ENCODE data around the gene KLHL34.

The KLHL34 gene

DNA sequence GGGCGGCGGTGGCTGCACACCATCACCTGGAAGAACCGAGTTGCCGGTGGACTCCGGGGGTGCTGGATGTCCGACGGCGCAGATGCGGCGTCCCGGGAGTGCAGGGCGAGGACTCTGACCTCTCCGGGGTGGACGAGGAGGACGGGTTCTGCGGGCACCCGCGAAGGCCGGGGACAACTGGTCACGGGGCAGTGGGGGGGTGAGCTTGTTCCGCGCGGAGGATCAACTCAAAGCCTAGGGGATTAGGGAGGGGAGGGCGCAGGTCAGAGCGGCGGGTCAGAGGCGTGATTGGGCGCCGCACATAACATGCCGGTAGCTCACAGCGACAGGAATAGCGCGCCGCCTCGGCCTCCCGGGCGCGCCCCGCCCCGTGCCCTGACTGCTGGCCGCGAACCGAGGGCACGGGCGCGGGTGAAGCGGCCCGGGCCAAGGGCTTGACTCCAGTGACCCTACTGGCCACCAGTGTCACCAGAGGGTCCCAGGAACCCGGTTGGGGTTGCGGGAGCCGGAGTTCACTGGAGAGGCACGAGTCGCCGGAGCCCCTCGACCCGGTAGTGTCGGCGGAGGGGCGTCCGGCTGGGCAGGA lies at the start of gene KLHL34:
TSS of gene KLHL34 (minus strand) at position 179 of the 586 bp plus-strand sequence. CDS start 542 bp downstream, outside the sequence.
- no peak for DNase-seq (ENCODE audit: low spot score)

GRCh38 chrX:21705225-21705624 lies 47.1 kb upstream of the KLHL34 start:
- no peak for DNase-seq (ENCODE audit: low spot score)

DNA sequence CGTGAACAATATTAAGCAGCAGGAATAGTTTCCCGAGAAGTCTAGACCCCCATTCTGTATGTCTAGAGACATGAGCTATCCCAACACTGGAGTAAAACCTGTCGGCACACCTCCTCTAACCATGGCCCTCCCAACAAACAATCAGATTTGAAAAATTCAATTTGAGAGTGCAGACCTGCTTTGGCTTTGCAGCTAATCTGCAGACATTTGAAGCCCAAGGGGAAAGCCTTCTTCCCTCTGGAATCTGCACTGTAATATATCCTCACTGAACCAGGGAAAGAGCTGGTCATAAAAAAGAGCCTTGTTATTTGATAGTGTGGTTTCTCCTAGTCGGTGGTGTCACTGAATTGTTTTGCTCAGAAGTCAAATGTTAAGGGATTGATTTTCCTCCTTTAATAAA lies 44.6 kb upstream of the KLHL34 start:
- DNase-seq (ENCODE audit: low spot score): no peak

DNA sequence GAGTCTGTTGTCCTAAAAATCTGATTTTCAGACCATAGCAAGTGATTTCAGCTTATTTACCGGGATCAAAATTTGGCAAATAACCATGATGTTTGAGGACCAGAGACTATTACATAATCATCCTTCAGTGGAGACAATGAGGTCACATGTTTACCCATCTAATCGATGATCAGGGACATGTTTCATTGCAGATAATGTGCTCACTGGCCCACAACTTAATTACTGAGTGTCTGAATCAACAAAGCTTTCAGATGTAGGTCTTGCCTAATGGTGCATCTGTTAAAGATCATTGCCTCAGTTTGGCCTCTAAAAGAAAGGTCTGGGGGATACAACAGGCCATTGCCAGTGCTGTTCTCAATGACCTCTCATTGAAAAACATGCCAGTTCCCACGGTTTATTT lies 42.8 kb upstream of the KLHL34 start:
- DNase-seq (ENCODE audit: low spot score): no peak

DNA sequence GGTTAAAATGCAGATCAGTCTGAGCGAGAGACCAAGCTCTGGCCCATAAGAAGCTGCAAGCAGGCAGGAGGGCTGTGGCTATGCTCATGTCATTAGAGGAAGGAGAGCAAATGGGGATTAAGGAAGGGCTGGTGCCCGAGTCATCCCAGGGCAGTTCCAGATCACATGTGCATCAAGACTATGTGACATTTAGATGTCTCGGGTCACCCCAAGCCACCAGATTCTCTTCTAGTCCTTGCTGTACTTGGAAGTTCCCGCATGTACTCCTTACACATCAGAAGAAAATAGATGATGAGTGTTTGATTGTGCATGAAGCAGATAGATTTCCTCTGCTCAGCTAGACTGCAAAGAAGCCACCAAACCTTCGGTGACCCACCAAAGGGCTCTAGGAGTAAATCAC lies 42.1 kb upstream of the KLHL34 start:
- DNase-seq (ENCODE audit: low spot score): no peak

- no peak for DNase-seq (ENCODE audit: low spot score)
These were observed 41.0 kb upstream of the KLHL34 start for GRCh38 chrX:21699136-21699535.

GRCh38 chrX:21698272-21698671 lies 40.1 kb upstream of the KLHL34 start:
- no peak for DNase-seq (ENCODE audit: low spot score)

DNA sequence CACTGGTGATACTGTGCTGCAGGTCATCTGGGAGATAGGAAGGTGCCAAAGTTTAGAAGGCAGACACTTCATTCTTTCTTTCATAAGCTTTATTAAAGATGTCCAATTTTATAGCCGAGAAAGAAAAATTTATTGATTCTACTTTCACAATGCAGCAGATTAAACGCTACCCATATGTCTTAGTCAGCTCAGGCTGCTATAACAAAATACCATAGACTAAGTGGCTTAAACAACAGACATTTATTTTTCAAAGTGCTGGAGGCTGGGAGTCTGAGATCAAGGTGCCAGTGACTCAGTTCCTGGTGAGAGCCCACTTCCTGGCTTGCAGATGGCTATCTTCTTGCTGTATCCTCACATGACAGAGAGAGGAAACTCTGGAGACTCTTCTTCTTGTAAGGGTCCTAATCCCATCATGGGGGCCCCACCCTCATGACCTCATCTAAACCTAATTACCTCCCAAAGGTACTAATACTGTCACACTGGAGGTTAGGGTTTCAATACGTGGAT lies 33.4 kb upstream of the KLHL34 start:
- DNase-seq (ENCODE audit: low spot score): no peak

DNA sequence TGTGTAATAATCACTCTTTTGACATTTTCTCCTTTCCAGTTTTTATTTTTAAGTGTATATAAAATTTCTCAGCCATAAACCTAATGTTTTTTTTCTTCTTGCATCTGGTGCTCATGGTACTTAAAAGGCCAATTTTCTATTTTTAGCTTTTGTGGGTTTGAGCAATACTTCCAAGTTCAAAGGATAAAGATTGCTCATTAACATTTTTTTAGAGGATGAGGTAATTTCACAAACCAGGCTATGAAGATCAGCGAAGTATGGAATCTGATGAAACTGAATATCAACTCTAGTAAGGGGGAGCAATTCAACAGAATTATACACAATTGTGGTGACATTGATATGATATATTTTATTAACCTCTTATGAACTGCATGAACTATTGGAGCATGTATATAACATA lies 25.8 kb upstream of the KLHL34 start:
- DNase-seq (ENCODE audit: low spot score): no peak

DNA sequence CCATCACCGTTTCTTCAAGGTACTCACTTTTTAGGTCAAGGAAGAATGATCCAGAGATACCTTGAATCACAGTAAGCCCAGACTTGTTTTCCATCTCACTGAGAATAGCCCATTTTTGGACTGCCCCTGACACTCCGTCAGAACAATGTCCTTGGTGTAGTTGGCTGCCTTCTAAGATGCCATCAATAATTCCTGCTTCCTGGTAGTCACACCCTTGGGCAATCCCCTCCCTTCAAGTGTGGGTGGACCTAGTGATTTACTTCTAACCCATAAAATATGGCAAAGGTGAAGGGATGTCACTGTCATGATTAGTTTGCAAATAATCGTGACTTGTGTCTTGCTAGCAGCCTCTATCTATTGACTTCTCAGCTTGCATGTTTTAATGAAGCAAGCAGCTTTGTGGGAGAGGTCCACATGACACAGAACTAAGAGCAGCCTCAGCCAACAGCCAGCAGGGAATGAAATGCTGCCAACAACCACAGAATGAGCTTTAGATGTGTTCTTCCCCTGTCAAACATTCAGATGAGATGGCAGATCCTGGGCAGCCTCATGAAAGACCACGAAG lies 20.0 kb upstream of the KLHL34 start:
- no peak for DNase-seq (ENCODE audit: low spot score)

DNA sequence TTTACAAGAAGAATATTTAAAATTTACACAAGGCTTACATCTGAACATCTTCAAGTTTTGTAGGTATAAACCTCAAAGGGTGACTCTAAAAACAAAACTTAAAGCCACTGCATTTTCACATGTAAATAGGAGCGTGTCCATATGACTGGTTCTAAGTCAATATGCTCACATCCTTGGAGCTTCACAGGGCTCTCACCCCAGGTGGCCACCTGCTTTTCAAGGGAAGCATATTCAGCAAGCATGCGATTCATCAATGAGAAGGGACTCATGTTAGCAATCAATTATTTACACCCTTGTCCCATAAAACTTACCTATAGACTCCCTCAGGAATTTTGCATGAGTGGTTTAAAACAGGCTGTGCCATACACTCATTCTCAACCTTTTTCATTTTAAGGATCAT lies 17.8 kb upstream of the KLHL34 start:
- no peak for DNase-seq (ENCODE audit: low spot score)

DNA sequence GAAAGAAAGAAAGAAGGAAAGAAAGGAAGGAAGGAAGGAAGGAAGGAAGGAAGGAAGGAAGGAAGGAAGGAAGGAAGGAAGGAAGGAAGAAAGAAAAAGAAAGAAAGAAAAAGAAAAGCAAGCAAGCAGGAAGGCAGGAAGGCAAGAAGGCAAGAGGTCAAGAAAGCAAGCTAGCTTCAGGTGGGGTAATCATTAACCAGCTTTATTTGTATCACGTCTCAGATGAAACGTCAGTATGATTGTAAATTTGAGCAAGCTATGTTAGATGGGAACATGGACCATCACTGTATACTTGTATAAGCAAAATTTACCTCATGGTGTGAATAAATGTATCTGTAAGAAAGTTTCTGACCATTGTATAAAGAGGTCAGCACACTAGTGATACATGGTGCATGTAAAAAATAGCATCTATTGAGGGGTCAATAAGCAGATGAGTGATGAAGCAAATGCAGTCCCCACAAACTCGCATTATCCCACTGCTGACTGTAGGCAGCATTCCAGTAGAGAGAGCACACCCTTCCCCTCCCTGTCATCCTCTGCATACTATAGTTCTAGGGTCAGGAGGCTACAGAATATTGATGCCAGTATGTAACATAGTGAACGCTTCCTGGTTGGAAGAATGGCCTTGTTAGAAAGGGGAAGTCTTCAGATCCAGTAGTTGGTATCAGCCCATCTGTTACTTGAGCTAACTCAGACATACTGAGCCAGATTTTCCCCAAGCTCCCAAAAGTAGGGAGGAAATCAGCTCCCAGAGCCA lies 16.5 kb upstream of the KLHL34 start:
- DNase-seq (ENCODE audit: low spot score): no peak

- no peak for DNase-seq (ENCODE audit: low spot score)
These were observed 8.5 kb upstream of the KLHL34 start for GRCh38 chrX:21666679-21667078.

DNA sequence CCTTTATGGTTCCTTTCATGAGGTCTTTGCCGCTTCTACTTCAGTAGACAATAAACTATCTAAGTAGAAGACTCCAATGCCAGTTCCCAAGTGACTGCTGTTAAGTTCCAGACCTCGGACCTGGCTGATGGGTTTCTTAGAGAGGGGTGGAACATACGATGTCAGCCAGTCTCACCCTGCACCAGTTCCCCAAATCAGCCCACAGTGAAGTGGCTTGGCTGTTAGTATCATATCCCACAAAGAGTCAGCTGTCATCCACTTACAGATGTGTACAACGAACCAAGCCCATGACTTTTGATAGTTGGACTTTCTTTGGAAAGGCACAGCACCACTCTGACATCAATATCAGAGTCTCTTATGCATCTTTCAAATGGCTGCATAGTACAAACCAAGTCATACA lies 8.1 kb upstream of the KLHL34 start:
- no peak for DNase-seq (ENCODE audit: low spot score)

DNA sequence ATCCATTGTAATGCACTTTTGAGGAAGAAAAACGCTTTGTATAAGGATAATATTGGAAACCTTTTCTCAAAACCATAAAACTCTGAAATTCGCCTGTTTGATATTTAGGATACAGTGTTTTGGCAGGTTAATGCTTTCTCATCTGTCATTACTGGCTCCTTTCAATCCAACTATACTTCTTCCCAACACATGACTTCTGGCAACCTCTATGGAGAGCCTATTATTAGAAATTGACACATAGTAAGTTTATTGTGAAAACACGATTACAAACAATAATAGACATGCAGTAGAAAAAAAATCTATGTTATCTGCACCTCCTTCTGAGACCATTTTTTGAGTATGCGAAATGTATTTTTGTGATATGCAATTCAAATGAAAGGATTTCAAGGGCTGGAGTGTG lies 4.6 kb upstream of the KLHL34 start:
- DNase-seq (ENCODE audit: low spot score): no peak

- no peak for DNase-seq (ENCODE audit: low spot score)
These were observed 3.2 kb upstream of the KLHL34 start for GRCh38 chrX:21661316-21661715.

GRCh38 chrX:21660156-21660555 lies 2.0 kb upstream of the KLHL34 start:
- DNase-seq (ENCODE audit: low spot score): no peak

GRCh38 chrX:21659320-21659719 lies 1.2 kb upstream of the KLHL34 start:
- no peak for DNase-seq (ENCODE audit: low spot score)

DNA sequence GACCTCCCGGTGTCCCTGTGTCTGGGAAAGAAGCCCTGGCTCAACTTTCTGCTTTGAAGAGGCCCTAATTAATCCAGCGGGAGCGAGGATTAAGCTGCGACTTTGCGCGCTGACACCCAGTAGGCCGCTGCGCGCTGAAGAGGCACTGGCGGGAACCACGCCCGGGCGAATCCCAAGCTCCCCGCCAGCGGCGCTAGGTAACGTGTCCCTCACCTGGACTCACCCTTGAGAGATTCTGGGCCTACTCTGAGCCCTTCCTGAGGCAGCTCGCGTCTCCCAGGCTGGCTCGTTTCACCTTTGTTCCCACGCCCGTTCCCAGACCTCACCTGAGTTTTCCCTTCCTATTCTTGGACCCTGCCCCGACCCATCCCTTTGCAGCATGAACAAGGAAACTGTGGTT lies 616 bp upstream of the KLHL34 start:
- DNase-seq (ENCODE audit: low spot score): no peak

- DNase-seq (ENCODE audit: low spot score): no peak
These were observed 595 bp downstream of the KLHL34 start for GRCh38 chrX:21657318-21658151.

GRCh38 chrX:21656587-21657317 lies 1.4 kb downstream of the KLHL34 start:
- DNase-seq (ENCODE audit: low spot score): no peak
